OCI-LY1 (cell line): ENCODE results near the gene BRME1.

Experiments used
- EZH2 ChIP-seq: fragments of 200-600 bp; sonication (generic), shearing (Covaris generic); IDR thresholded peaks from 2 replicates; pipeline ENCODE4 v1.8.0; 2017; ENCODE audit warnings: borderline replicate concordance, mixed run types, mild to moderate bottlenecking, antibody characterized with exemption, low read length, moderate library complexity, mixed read lengths
- TF ChIP-seq, protein P1 (sequence below): fragments of 200-600 bp; sonication (generic), shearing (Covaris generic); IDR thresholded peaks from 2 replicates; pipeline ENCODE4 v1.5.1; 2017; ENCODE audit warnings: mild to moderate bottlenecking, antibody characterized with exemption, low read length, moderate library complexity, mixed read lengths

- TF ChIP-seq, protein P1, sequence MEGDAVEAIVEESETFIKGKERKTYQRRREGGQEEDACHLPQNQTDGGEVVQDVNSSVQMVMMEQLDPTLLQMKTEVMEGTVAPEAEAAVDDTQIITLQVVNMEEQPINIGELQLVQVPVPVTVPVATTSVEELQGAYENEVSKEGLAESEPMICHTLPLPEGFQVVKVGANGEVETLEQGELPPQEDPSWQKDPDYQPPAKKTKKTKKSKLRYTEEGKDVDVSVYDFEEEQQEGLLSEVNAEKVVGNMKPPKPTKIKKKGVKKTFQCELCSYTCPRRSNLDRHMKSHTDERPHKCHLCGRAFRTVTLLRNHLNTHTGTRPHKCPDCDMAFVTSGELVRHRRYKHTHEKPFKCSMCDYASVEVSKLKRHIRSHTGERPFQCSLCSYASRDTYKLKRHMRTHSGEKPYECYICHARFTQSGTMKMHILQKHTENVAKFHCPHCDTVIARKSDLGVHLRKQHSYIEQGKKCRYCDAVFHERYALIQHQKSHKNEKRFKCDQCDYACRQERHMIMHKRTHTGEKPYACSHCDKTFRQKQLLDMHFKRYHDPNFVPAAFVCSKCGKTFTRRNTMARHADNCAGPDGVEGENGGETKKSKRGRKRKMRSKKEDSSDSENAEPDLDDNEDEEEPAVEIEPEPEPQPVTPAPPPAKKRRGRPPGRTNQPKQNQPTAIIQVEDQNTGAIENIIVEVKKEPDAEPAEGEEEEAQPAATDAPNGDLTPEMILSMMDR: no peak
- no peak for TF ChIP-seq EZH2
These were observed 5.9 kb downstream of the BRME1 start for GRCh38 chr19:13899912-13900584.
